GM21723 (cell line): ENCODE results near the gene SAMD8.
"Not testable (repeated sequence)": the region's sequence is repeated elsewhere in the genome, so short reads cannot be mapped to it uniquely, and the experiment has no call there.

Experiments
- ATAC-seq: cut with Tn5 transposase; IDR thresholded peaks from one replicate; pipeline ENCODE4 v1.9.1; 2021; ENCODE audit warnings: mild to moderate bottlenecking, moderate library complexity; ENCODE audit not compliant: unreplicated experiment

Gene SAMD8

GRCh38 chr10:75106891-75107290, 4.6 kb upstream of the SAMD8 start:
- not testable (repeated sequence) for ATAC-seq

GRCh38 chr10:75107756-75108683, 3.4 kb upstream of the SAMD8 start:
- no peak for ATAC-seq

GRCh38 chr10:75108684-75109458, 2.6 kb upstream of the SAMD8 start:
- no peak for ATAC-seq

GRCh38 chr10:75109459-75109778, 2.0 kb upstream of the SAMD8 start:
- ATAC-seq: no peak

GRCh38 chr10:75110006-75110632, 1.3 kb upstream of the SAMD8 start:
- no peak for ATAC-seq

GRCh38 chr10:75111907-75112679, 637 bp downstream of the SAMD8 start:
- peak; percentile 33 for ATAC-seq

- no peak for ATAC-seq
Observed at GRCh38 chr10:75115137-75115536, 3.7 kb downstream of the SAMD8 start.

- not testable (repeated sequence) for ATAC-seq
Observed at GRCh38 chr10:75116941-75117775, 5.7 kb downstream of the SAMD8 start.

GRCh38 chr10:75117995-75118394, 6.5 kb downstream of the SAMD8 start:
- no peak for ATAC-seq

- not testable (repeated sequence) for ATAC-seq
Observed at GRCh38 chr10:75119444-75120066, 8.1 kb downstream of the SAMD8 start.

- no peak for ATAC-seq
Observed at GRCh38 chr10:75121322-75121721, 9.9 kb downstream of the SAMD8 start.

GRCh38 chr10:75122505-75122904, 11.0 kb downstream of the SAMD8 start:
- no peak for ATAC-seq

- ATAC-seq: no peak
Observed at GRCh38 chr10:75123088-75123682, 11.7 kb downstream of the SAMD8 start.

GRCh38 chr10:75126277-75126676, 14.8 kb downstream of the SAMD8 start:
- ATAC-seq: no peak

- no peak for ATAC-seq
Observed at GRCh38 chr10:75127471-75127870, 16.0 kb downstream of the SAMD8 start.

GRCh38 chr10:75128985-75129384, 17.5 kb downstream of the SAMD8 start:
- ATAC-seq: not testable (repeated sequence)

- no peak for ATAC-seq
Observed at GRCh38 chr10:75129537-75129936, 18.1 kb downstream of the SAMD8 start.

GRCh38 chr10:75133701-75134100, 22.2 kb downstream of the SAMD8 start:
- not testable (repeated sequence) for ATAC-seq

GRCh38 chr10:75136346-75136745, 24.9 kb downstream of the SAMD8 start:
- ATAC-seq: no peak
